ENCODE results near the gene PMEPA1.

PMEPA1 gene

GRCh38 chr20:57659517-57660180 is 50.2 kb downstream of the PMEPA1 start:
- DNase-seq, result no peak

DNA sequence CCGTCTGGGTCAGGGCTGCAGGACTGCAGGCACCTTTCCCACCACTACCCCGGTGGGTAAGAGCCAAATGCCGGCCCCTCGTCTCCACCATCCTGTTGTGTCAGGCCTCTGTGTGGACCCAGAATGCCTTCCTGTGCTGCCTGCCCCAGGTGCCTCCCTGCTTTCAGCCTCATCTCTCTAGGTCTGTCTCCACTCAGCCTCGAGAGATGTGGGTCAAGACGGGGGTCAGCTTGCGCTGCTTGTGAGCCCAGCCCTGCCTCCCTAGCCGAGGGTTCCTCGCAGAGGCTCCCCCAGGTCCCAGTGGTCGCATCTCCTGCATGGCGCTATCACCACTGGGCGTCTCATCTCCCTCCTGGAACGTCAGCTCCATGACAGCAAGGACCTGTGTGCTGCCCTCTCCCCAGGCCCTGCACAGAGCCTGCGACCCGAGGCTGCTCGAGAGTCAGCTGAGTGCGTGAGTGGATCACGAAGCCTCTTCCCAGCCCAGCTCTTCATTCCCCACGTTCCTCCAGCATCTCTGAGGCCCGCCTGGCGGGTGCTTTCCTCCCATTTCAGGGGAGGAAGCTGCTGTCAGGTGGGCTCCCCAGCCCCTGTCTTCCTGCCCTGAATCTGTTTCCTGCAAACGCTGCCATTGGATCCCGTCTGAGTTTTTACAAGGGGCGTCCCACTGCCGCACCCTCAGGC is 50.8 kb downstream of the PMEPA1 start:
- DNase-seq, result no peak

DNA sequence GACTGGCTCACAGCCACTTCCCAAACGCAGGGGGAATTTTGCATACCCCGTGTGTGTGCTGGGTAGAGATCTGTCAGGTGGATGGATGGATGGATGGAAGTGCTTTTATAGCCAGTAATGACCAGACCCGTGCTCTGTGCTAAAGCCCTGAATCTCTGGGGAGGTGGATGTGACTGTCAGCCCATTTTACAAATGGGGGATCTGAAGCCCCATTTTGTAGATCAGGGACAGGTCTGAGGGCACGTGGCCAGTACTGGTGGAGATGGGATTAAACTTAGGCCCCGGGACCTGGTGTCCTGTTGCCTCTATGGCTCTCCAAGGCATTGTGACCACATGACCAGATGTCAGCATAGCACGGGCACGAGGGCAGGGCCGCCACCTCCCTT is 51.4 kb downstream of the PMEPA1 start:
- DNase-seq, result no peak

DNA sequence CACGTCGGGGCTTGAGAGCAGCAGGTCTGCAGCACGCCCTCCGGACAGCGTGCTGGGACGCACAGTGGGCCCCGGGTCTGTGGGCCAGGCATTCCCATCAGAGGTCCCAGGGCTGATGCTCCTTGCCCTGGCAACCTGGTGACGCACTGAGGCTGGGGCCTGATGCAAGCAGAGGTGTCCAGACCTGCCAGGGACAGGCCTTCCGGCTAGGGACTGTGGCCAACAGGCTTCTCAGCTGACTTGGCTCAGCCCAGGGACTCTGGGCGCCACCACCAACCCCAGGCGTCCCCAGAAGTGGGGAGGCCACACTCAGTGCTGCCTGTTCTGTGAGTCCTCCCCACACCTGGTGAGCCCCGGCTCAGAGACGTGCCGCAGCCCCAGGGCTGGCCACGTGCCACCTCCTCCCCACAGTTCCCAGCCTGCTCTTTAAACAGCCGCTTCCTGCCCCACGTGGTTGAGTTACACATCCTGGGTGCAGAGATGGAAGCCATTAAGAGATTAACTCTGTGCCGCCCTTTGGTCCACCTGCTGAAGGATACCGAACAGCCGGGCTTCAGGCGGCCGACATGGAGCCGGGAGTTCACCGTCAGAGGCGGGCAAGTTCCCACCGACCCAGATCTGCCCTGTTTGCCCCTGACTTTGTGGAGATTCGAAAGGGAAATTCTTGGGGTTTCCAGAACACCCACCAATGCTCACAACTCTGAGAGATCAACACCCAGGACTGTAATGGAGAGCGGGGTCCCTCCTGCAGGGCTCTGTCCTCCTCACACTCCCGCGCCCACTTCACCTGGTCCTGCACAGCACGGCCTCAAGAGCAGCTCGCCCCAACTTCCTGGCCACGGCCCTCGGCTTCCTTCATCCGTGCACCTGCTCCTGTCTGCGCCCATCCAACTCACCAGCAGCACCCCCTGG is 52.0 kb downstream of the PMEPA1 start:
- DNase-seq, result no peak

GRCh38 chr20:57656821-57657534 is 52.8 kb downstream of the PMEPA1 start:
- no peak for DNase-seq

DNA sequence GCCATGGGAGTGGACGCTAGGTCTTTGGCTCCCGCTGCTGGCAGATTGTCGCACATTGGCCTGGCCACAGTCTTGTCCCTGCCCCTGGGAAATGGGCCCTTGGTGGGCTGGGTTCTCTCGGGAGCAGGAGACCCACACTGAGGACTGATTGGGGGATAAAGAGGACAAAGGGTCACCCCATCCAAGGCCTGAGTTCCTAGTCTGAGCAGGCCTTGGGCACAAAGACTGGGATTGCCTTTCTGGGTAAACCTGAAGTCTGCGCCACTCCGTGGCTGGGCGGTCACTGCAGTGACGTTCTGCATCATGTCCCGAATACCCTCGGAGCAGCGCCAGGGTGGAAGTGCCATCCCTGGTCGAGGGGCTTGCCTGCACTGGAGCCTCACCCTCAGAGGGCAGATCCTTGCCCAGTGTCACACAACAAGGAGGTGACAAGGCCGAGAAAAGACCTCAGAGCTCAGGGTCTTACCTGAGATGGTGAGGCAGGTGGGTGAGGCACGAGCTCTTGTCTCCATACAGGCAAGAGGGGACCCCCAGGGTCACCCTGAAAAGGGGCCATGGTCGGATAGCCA is 53.5 kb downstream of the PMEPA1 start:
- DNase-seq, result no peak

- no peak for DNase-seq
These were observed 54.0 kb downstream of the PMEPA1 start for GRCh38 chr20:57655809-57656155.

DNA sequence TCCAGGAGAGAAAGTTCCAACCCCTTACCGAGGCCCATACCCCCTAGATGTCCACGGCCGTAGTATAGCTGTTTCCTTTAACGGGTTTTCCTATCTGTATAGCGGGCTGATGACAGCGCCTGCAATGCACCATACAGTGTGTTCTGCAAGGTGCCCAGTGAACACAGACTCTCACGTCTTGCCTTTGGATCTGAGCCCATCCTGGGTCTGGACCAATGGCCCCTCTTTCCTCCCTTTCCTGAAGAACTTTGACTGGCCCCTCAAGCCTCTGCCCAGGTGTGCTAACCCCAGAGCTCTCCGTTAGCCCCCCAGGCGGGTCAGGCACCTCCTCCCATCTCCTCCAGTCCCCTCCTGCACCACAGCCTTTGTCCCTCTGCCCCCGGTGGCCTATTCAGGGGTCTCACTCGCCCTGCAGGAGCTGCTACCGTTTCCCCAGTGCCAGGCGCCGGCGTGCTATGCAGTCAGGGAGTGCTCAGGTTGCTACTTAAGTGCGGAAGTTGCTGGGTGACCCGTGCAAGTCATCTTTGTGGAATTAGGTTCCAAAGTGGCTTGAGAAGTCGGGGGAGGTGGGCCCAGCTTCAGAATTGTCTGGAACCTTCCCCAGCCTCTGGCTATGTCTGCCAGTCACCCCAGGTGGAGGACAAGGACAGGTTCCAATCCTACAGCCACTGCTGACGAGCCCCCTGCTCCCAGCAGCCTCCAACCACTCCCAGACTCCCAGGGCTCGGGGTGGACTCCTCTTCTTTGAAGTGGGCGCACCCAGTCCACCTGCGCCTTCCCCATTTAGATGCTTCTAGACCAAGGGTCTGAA is 54.6 kb downstream of the PMEPA1 start:
- no peak for DNase-seq

GRCh38 chr20:57654363-57654997 is 55.3 kb downstream of the PMEPA1 start:
- DNase-seq, result no peak

DNA sequence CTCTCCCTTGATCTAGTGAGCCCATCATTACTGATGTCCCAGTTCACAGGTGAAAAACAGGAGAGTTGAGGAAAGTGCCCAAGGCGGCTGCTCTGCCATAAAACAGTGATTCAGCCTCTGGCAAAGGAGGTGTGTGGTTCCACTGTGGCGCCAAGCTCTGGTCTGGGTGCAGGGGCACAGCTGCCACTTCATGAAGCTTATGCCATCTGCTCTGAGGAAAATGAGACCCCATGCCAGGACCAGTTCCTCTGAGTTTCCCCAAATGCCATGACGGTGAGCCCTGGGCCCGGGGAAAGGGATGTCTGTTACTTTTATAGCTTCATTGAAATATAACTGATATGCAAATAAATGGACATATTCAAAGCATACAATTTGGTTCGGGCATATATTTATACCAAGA is 55.9 kb downstream of the PMEPA1 start:
- DNase-seq, result no peak

GRCh38 chr20:57653546-57653900 is 56.3 kb downstream of the PMEPA1 start:
- DNase-seq, result no peak

DNA sequence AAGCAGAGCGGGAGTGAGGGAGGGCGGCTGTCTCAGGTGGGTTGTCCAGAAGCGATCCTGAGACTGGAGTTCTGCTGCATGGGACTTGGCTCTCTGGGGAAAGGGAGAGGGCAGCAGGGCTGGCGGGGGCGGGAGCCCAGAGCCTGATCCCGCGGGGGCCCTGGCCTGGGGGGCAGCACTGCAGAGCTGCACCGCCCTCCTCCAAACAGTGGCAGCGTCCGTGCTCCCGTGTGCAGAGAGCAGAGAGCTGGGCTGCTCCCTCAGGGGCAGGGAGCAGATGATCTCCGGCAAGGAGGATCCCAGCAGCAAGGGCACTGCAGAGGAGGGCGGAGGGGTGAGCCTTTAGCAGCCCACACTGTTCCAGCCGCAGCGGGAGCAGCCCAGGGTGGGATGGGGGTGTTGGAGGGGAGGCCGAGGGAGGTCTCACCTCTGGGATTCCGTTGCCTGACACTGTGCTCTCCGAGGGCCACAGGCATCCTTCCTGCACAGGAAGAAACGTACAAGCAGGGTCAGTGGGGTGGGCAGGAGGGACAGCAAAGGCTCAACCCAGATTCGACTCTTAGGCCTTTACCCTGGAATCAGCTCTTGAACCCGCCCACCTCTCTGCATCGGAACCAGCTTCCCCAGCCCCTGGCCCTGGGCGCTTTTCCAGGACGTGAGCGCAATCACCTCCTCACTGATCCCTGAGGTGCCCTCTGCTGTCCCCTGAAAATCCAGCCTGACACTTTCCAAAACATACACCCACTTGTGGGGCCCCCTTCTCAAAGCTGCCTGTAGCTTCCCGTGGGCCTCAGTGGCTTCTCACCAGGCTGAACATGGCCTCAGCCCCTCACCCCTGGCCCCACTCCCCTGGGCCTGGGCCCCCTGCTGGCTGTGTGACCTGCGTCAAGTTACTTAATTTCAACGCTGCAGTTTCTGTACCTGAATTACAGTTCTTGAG is 56.9 kb downstream of the PMEPA1 start:
- no peak for DNase-seq

DNA sequence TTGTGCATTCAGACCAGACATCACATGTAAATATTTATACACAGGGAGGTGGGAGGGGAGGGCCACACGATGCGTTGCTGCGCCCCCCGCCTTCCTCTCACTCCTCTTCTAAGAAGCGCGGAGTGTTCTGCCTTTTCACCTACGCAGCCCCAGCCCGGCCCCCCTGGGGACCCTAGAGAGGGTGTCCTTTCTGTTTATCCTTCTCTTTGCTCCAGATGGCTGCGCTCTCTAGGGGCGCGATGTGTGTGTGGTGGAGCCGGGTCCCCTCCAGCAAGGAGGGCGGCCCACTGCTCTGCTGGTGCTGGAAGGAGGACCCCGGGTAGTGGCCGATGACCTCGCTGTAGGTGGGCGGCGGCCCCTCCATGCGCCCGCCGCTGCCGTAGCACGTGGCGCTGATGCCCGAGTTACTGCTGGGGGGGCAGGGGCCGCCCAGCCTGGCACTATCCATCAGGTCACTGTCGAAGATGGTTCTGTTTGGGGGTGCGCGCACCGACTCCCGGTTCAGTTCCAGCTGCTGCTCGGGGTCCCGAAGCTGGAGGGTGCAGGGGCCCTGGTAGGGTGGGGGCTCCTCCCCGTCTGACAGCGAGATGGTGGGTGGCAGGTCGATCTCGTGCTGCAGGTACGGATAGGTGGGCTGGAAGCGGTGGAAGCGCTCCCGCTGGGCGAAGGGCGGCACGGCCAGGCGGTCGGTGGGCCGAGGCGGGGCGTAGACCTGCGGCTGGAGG is 57.8 kb downstream of the PMEPA1 start:
- no peak for DNase-seq

DNA sequence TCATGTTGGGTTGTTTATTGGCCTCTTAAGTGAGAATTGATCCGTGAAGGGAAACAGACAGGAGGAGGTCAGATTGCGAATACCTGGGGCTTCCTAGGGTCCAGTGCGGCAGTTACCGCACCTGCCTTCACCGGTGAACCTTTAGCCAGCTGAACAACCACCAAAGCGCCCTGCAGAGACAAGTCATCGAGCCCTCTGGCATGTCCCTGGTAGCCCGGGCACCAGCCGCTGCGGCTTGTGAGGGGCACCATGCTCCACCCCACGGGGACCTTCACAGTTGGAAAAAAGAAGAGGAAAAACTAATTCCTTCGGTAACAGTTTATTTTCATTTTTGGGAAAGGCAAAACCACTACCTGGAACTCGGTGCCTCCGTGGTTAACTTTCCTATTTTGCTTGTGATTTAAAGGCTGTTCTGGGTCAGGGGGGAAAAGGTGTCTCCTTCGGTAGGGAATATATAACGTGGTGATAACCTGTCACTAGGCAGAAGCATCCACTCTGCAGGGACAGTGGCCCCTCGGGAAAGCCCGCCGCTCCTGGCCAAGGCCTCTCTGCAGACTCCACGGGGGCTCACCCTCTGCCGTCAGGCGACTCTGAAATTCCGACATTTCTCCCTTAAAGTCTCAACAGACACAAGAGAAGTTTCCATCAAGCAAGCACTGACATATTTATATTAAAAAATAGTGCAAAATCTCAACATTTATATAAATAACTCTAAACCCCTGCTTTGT is 58.9 kb downstream of the PMEPA1 start:
- no peak for DNase-seq

GRCh38 chr20:57650266-57650665 is 59.5 kb downstream of the PMEPA1 start:
- DNase-seq, result no peak

DNA sequence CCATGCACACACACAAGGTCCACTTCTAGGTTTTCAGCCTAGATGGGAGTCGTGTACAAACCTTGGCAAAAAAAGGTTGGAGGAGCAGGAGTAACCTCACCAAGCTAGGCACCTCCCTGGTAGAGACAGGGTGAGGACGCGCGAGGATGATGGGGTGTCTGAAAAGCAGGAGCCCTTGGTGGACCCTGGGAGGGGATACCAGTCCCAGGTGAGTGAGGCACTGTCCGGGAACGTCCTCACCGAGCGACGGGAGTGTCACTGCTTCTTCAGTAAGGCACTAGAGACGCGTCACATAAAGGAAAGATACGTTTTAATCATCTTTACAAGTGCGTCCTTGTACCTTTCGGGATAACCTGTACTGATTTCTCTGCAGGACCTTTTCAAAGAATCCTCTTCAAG is 60.2 kb downstream of the PMEPA1 start:
- DNase-seq, result no peak

- no peak for DNase-seq
These were observed 60.8 kb downstream of the PMEPA1 start for GRCh38 chr20:57648878-57649616.

Data from NCI-H1048 (cell line).